Mucosa of stomach (tissue), 1 donor: ENCODE measurements around the gene BSN.

Source experiments
- H3K27me3 ChIP-seq: one replicate; pipeline ENCODE4 v1.7.0; 2013; ENCODE audit warnings: mild to moderate bottlenecking, low read length; ENCODE audit not compliant: control insufficient read depth, insufficient read depth
- H3K36me3 ChIP-seq: one replicate; pipeline ENCODE4 v1.7.0; 2013; ENCODE audit warnings: low read length; ENCODE audit not compliant: control insufficient read depth, insufficient read depth
- H3K4me1 ChIP-seq: one replicate; pipeline ENCODE4 v1.7.0; 2013; ENCODE audit warnings: mild to moderate bottlenecking, low read length; ENCODE audit not compliant: control insufficient read depth, insufficient read depth
- H3K4me3 ChIP-seq: one replicate; pipeline ENCODE4 v1.7.0; 2013; ENCODE audit warnings: low read length
- H3K9ac ChIP-seq: one replicate; pipeline ENCODE4 v1.7.0; 2013; ENCODE audit warnings: mild to moderate bottlenecking, low read length, moderate library complexity
- H3K9me3 ChIP-seq: one replicate; pipeline ENCODE4 v1.7.0; 2013; ENCODE audit warnings: mild to moderate bottlenecking, low read length, moderate library complexity; ENCODE audit not compliant: control insufficient read depth
- donor health status: Pancreatic carcinoma.

The BSN gene

DNA sequence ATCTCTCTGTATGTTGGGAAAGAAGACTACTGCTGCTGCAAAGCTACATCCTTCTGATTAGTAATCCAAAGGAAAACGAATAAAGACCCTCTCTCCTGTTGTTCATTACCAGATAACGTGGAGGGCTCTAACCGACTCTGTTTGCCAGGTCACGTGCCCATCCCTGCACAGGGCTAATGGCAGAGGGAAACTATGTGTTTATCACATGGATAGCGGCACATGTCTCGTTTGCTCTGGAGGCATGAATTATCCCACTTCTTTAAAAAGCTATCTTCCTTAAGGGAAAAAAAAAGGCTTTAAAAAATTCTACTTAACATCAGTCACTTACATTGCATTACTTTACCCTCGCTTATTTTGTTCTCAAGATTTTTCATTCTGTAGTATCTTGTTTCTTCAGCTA is 87.0 kb downstream of the BSN start:
- H3K9me3 ChIP-seq = no peaks in the 10 kb centered on the region
- H3K4me3 ChIP-seq = no peak overlapping the region
- H3K27me3 ChIP-seq = no peaks in the 10 kb centered on the region
- no peaks in the 10 kb centered on the region for H3K4me1 ChIP-seq
- no peaks in the 10 kb centered on the region for H3K36me3 ChIP-seq
- no peak overlapping the region for H3K9ac ChIP-seq

DNA sequence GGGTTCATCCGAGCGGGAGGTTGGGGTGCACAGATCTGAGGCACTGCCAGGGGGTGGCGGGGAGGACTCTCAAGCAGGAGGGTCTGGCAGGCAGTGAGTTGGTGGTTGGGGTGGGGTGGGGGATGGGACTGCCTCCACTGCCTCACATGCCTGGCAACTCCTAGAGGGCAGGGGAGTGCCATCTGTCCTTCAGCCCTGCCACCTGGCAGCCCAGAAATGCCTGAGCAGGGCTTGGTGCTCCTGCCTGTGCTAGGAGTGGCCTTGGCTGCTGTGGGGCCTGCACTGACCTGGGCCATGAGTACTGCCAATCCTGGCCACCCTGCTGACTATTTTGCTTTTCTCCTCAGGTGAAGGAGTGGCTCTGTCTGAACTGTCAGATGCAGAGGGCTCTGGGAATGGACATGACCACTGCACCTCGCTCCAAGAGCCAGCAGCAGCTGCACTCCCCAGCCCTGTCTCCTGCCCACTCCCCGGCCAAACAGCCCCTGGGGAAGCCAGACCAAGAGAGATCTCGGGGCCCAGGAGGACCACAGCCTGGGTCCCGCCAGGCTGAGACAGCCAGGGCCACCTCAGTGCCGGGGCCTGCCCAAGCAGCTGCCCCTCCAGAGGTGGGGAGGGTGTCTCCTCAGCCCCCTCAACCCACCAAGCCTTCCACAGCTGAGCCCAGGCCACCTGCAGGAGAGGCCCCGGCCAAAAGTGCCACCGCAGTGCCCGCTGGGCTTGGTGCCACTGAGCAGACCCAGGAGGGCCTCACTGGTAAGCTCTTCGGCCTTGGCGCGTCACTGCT is 87.8 kb downstream of the BSN start:
- Histone ChIP-seq H3K4me3 (no peak overlapping the region), H3K36me3 (no peaks in the 10 kb centered on the region), H3K9ac (no peak overlapping the region), H3K27me3 (no peaks in the 10 kb centered on the region), H3K9me3 (no peaks in the 10 kb centered on the region), H3K4me1 (no peaks in the 10 kb centered on the region)

DNA sequence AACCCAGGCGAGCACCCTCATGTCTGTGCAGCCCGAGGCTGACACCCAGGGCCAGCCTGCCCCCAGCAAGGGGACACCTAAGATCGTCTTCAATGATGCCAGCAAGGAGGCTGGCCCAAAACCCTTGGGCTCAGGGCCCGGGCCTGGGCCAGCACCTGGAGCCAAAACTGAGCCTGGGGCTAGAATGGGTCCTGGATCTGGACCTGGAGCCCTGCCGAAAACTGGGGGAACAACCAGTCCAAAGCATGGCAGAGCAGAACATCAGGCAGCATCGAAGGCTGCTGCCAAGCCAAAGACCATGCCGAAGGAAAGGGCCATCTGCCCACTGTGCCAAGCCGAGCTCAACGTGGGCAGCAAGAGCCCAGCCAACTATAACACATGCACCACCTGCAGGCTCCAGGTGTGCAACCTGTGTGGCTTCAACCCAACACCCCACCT is 88.5 kb downstream of the BSN start:
- H3K36me3 ChIP-seq = no peaks in the 10 kb centered on the region
- H3K4me3 ChIP-seq = no peak overlapping the region
- no peak overlapping the region for H3K9ac ChIP-seq
- no peaks in the 10 kb centered on the region for H3K27me3 ChIP-seq
- no peaks in the 10 kb centered on the region for H3K9me3 ChIP-seq
- H3K4me1 ChIP-seq = no peaks in the 10 kb centered on the region

DNA sequence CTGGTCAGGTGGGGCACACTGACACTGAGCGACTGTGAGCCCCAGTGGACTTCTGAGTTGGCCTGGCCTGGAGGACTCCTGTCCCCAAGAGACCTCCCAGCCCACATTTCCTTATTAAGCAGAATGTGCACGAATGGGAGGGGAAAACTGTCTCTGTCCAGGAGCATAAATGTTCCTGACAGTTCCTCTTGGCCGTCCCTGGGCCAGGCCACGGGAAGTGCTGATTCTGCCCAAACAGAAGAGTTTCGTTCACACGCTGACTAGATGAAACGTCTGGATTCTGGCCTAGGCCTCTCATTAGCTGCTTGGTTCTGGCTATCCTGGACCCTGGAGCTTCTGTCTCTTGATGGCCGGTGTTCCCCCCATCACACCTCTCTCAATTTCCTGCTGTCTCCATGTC is 90.4 kb downstream of the BSN start:
- Histone ChIP-seq H3K4me1 (no peaks in the 10 kb centered on the region), H3K36me3 (no peaks in the 10 kb centered on the region), H3K9me3 (no peaks in the 10 kb centered on the region), H3K4me3 (no peak overlapping the region), H3K9ac (no peak overlapping the region), H3K27me3 (no peaks in the 10 kb centered on the region)

DNA sequence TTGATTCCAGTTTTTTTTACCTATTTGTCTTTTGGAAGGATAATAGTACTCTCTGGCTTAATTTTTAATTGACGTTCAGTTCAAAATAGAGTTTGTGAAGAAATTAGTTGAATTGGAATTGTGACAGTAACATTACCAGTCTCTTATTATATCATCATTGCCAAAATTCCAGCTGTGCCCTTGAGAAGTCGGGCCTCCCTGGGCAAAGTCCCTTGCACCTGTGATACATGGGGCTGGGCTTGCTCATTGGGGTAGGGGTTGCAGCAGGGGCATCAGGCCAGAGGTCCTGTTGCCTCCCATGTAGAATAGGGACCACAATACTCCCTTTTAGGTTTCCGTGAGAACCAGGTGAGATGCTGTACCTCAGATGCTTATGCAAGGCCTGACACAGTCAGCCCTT is 92.0 kb downstream of the BSN start:
- Histone ChIP-seq H3K36me3 (no peaks in the 10 kb centered on the region), H3K9me3 (no peaks in the 10 kb centered on the region)

DNA sequence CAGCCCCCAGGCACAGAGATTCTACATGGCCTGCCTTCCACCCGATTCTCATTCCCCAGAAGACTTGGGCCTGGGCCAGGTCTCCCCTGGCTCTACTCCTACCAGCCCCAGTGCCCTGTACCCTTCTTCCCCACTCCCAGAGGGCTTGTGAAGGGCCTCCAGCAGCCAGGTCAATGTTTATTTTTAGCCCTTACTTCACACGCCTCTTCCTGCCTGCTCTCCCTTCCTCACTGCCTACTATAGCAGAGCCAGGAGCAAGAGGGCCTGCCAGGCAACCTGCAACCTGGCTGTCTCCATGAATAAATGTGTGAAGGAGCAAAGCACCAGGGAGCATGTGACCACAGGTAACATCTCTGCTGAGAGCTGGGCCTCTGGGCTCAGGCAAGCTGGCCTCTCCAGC is 93.5 kb downstream of the BSN start:
- H3K27me3 ChIP-seq = no peaks in the 10 kb centered on the region
- no peak overlapping the region for H3K4me3 ChIP-seq
- no peaks in the 10 kb centered on the region for H3K9me3 ChIP-seq
- no peaks in the 10 kb centered on the region for H3K36me3 ChIP-seq
- no peak overlapping the region for H3K9ac ChIP-seq
- no peaks in the 10 kb centered on the region for H3K4me1 ChIP-seq

More for the DNA sequence above, 92.0 kb downstream of the BSN start:
- Histone ChIP-seq H3K9ac (no peak overlapping the region), H3K27me3 (no peaks in the 10 kb centered on the region), H3K4me1 (no peaks in the 10 kb centered on the region), H3K4me3 (no peak overlapping the region)

DNA sequence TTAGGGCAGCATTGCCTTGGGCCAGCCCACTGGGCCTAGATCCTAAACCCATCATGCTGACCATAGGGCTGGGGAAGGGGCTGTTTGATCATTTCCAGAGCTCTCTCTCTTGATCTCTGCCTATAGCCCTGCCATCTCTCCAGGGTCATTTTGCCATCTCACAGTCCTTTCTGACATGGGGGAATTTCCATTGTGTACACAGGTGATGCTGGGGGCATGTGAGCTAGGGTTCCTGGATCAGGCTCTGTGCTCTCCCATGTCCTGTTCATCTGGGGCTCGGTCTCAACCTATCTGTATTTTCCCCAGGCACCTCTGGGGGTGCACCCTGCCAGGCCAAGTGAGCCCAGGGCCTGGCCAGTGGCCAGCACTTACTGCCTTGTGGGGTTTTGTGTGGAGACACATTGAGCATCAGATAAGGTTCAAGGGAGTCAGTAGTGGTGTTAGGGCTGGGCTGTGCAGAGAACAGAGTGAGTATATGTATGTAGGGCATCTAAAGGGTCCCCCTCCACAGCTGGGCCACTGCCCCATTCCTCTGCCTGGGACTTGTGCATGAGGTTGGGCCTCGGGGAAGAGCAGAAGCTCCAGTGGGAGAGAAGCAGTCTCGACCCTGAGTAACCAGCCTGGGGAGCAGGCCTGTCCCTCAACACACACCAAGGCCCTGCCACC is 94.2 kb downstream of the BSN start:
- no peaks in the 10 kb centered on the region for H3K4me1 ChIP-seq
- H3K9ac ChIP-seq = no peak overlapping the region
- no peaks in the 10 kb centered on the region for H3K36me3 ChIP-seq
- no peak overlapping the region for H3K4me3 ChIP-seq
- no peaks in the 10 kb centered on the region for H3K9me3 ChIP-seq
- H3K27me3 ChIP-seq = no peaks in the 10 kb centered on the region

DNA sequence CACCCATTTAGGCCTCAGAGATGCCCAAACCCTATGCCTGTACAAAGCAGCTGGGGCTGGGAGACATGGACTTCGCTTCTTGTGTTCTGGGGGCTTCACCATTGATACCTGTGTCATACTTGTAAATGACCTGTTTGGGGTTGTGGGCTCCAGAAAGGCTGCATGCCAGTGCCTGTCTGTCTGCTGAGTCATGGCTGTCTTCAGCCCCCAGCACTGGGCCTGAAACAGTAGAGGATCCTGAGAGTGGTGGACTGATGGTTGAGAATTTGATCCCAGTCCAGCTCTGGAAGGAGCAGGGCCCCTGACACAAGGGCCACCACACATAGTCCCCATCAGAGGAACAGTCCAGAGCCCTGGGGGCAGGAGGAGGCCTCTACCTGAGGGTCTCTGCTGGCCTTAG is 95.3 kb downstream of the BSN start:
- H3K4me3 ChIP-seq = no peak overlapping the region
- no peak overlapping the region for H3K9ac ChIP-seq
- no peaks in the 10 kb centered on the region for H3K36me3 ChIP-seq
- no peaks in the 10 kb centered on the region for H3K9me3 ChIP-seq
- H3K27me3 ChIP-seq = no peaks in the 10 kb centered on the region
- no peaks in the 10 kb centered on the region for H3K4me1 ChIP-seq

DNA sequence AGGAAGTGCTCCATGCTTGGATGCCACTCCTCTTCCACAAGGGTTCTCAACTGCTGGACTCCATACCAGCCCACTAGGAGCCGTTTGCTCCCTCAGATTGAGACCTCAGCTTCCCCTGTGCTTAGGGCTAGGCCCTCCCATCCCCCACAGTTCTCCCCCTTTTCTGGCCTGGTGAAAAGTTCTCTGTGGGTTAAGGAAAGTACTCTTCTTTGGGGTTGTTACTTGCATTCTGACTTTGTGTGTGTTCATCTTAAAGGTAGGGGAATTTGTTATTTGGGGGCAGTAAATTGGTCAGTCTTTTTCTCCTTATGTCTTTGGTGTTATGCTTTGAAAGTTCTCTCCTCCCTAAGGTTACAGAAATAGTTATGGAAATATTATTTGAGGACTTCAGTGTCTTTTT is 95.9 kb downstream of the BSN start:
- no peak overlapping the region for H3K4me3 ChIP-seq
- no peaks in the 10 kb centered on the region for H3K27me3 ChIP-seq
- no peaks in the 10 kb centered on the region for H3K9me3 ChIP-seq
- no peaks in the 10 kb centered on the region for H3K4me1 ChIP-seq
- H3K36me3 ChIP-seq = no peaks in the 10 kb centered on the region
- no peak overlapping the region for H3K9ac ChIP-seq

DNA sequence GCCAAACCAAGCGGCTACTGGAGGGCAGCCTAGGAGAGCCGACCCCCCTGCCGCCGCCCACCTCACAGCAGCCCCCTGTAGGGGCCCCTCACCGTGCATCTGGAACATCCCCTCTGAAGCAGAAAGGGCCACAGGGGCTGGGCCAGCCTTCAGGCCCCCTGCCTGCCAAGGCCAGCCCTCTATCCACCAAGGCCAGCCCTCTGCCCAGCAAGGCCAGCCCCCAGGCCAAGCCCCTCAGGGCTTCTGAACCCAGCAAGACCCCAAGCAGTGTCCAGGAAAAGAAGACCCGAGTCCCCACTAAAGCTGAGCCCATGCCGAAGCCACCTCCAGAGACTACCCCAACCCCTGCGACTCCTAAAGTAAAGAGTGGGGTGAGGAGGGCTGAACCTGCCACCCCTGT is 96.4 kb downstream of the BSN start:
- H3K27me3 ChIP-seq = no peaks in the 10 kb centered on the region
- no peak overlapping the region for H3K9ac ChIP-seq
- no peaks in the 10 kb centered on the region for H3K9me3 ChIP-seq
- H3K4me3 ChIP-seq = no peak overlapping the region
- H3K4me1 ChIP-seq = no peaks in the 10 kb centered on the region
- H3K36me3 ChIP-seq = no peaks in the 10 kb centered on the region

DNA sequence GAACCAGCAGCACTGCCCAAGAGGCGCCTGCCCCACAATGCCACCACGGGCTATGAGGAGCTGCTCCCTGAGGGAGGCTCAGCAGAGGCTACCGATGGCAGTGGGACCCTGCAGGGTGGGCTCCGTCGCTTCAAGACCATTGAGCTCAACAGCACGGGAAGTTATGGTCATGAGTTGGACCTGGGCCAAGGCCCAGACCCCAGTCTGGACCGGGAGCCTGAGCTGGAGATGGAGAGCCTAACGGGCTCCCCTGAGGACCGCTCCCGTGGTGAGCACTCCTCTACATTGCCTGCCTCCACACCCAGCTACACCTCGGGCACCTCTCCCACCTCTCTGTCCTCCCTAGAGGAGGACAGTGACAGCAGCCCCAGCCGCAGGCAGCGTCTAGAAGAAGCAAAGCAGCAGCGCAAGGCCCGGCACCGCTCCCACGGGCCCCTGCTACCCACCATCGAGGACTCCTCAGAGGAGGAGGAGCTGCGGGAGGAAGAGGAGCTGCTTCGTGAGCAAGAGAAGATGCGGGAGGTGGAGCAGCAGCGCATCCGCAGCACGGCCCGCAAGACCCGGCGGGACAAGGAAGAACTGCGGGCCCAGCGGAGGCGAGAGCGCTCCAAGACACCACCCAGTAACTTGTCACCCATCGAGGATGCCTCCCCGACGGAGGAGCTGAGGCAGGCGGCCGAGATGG is 98.1 kb downstream of the BSN start:
- no peaks in the 10 kb centered on the region for H3K4me1 ChIP-seq

DNA sequence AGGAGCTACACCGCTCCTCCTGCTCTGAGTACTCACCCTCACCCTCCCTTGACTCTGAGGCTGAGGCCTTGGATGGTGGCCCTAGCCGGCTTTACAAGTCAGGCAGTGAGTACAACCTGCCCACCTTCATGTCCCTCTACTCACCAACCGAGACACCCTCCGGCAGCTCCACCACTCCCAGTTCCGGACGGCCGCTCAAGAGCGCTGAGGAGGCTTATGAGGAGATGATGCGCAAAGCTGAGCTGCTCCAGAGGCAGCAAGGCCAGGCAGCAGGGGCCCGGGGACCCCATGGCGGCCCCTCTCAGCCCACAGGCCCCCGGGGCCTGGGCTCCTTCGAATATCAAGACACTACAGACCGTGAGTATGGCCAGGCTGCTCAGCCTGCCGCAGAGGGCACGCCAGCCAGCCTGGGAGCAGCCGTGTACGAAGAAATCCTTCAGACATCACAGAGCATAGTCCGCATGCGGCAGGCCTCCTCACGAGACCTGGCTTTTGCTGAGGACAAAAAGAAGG is 98.7 kb downstream of the BSN start:
- H3K36me3 ChIP-seq = no peaks in the 10 kb centered on the region
- H3K4me1 ChIP-seq = no peaks in the 10 kb centered on the region
- no peaks in the 10 kb centered on the region for H3K9me3 ChIP-seq
- no peak overlapping the region for H3K4me3 ChIP-seq
- no peak overlapping the region for H3K9ac ChIP-seq
- no peaks in the 10 kb centered on the region for H3K27me3 ChIP-seq

More for the DNA sequence above, 98.1 kb downstream of the BSN start:
- H3K27me3 ChIP-seq = no peaks in the 10 kb centered on the region
- H3K36me3 ChIP-seq = no peaks in the 10 kb centered on the region
- H3K4me3 ChIP-seq = no peak overlapping the region
- H3K9me3 ChIP-seq = no peaks in the 10 kb centered on the region
- H3K9ac ChIP-seq = no peak overlapping the region
